ENCODE measurements around the gene PPP2R5A. TPM values are rescaled to one million over a fixed set of nuclear protein-coding genes. Genes with fewer than 3 reads are reported as not detected.

The PPP2R5A gene
- total and polyA plus RNA-seq, 2 of the 13 experiments (the other 11 are each of a cell fraction or from before 2014, with no cell fraction given), result 22.0 to 31.4 TPM

DNA sequence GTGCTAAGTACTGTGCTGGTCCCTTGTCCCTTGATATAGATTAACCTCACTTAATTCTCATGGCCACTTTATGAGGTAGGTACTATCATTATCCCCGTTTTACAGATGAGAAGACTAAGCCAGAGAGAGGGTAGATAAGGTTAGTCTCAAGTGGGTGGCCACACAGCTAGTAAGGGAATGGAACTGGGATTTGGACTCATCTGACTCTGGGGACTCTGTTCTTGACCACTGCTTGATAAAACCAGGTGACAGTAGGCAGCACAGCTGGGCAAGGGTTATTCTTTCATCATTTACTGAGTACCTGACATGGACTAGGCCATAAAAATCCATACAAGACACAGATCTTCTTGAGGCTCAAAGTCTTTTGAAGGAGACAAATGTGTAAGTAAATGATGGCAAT is 37.2 kb upstream of the PPP2R5A start:
- no peak overlapping the region for H3K4me3 ChIP-seq (replicated peaks in 1 of 3; ENCODE audit: insufficient read depth in 1 of 3, low read depth in 2 of 3, low read length in 3 of 3)
- ATAC-seq (no peak), FAIRE-seq (no peak), DNase-seq (ENCODE audit: low spot score) (no peak)
- POLR2A ChIA-PET, result interaction anchor here (1.2 to 2.0 kb wide), 2 partner anchors 9 to 36 kb away, joined by 5 to 16 read pairs; no protein-coding TSS in a partner anchor
- no peaks in the 10 kb centered on the region for H3K9me3 ChIP-seq (ENCODE audit: low read length)
- no peaks in the 10 kb centered on the region for H4K20me1 ChIP-seq (ENCODE audit: insufficient read depth, low read length)
- TF ChIP-seq, protein P1, sequence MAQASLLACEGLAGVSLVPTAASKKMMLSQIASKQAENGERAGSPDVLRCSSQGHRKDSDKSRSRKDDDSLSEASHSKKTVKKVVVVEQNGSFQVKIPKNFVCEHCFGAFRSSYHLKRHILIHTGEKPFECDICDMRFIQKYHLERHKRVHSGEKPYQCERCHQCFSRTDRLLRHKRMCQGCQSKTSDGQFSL (CRISPR knock-in tag; IDR thresholded peaks at IDR 0.05), result no peak
- TF ChIP-seq, protein P2, sequence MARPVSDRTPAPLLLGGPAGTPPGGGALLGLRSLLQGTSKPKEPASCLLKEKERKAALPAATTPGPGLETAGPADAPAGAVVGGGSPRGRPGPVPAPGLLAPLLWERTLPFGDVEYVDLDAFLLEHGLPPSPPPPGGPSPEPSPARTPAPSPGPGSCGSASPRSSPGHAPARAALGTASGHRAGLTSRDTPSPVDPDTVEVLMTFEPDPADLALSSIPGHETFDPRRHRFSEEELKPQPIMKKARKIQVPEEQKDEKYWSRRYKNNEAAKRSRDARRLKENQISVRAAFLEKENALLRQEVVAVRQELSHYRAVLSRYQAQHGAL (CRISPR knock-in tag; IDR thresholded peaks at IDR 0.05; ENCODE audit: not compliant biosample characterization), result no peak
- TF ChIP-seq DMAP1 (CRISPR knock-in tag; IDR thresholded peaks at IDR 0.05) (no peak), ATAD3A (CRISPR knock-in tag; IDR thresholded peaks at IDR 0.05) (no peak), ZNF629 (CRISPR knock-in tag; conservative IDR thresholded peaks at IDR 0.05) (peak; percentile 52; the same call in 1 of the 2 replicates), ZNF180 (CRISPR knock-in tag; IDR thresholded peaks at IDR 0.05; ENCODE audit: borderline replicate concordance, low read depth) (no peak)
- TF ChIP-seq, protein P3, sequence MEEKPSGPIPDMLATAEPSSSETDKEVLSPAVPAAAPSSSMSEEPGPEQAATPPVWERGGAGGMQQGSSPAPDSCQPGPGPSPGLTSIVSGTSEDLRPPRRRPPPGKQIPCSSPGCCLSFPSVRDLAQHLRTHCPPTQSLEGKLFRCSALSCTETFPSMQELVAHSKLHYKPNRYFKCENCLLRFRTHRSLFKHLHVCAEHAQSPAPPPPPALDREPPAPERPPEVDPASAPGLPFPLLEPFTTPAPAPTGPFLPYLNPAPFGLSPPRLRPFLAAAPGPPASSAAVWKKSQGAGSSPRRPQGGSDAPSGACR (CRISPR knock-in tag; IDR thresholded peaks at IDR 0.05), result 0 out of 2 replicates have a peak, but pooled peaks have one; percentile 18
- intact Hi-C loops (cut with micrococcal nuclease; ENCODE audit: unreplicated experiment), result no loop called here
- H3K4me2 ChIP-seq (ENCODE audit: low read depth, low read length), result no peak overlapping the region
- no peaks in the 10 kb centered on the region for H3K79me2 ChIP-seq (ENCODE audit: insufficient read depth, low read length)
- BruUV-seq (replicated peaks), result no TSS peak
- H3K9ac ChIP-seq (ENCODE audit: insufficient read depth, low read depth, low read length), result no peak overlapping the region
- 11% methylated on average over 1 of the region's 1 CpG for WGBS (ENCODE audit: low lambda C conversion rate)
- H3K4me1 ChIP-seq (ENCODE audit: insufficient read depth, low read length), result peaks cover 72% of the 10 kb centered on the region
- H3K36me3 ChIP-seq (replicated peaks in 1 of 2; ENCODE audit: control insufficient read depth in 1 of 2, insufficient read depth in 2 of 2, low read length in 2 of 2), result no peaks in the 10 kb centered on the region
- H3K27me3 ChIP-seq (ENCODE audit: control insufficient read depth in 1 of 2, insufficient read depth in 2 of 2, low read length in 2 of 2), result peaks cover 0 to 2% of the 10 kb centered on the region in 2 experiments; a peak in 1 of 5 replicates
- no peak overlapping the region for H2AFZ ChIP-seq (ENCODE audit: low read length)
- CTCF ChIA-PET (ENCODE audit: low intra/inter-chr PET ratio, low total read pairs), result no interaction called here
- in situ Hi-C loops (cut with HindIII; ENCODE audit: extremely low pct_ligation_motif_present, low pct_unique_long_range_greater_than_20kb), result no loop called here
- H3K27ac ChIP-seq (ENCODE audit: extremely low read length, insufficient read depth, low read length), result no peak overlapping the region

All from HepG2 (cell line).